AG10803 (cell line): ENCODE data around the gene GOLT1A.

ENCODE experiments used
- DNase-seq: peaks from one replicate; pipeline ENCODE4 v3.0.0; 2010; ENCODE audit warnings: low read depth
- H3K4me3 ChIP-seq: 2 replicates; pipeline ENCODE4 v1.5.1; 2011; ENCODE audit warnings: mild to moderate bottlenecking, low read length, control low read depth
- CTCF ChIP-seq: conservative IDR thresholded peaks from 2 replicates; pipeline ENCODE4 v1.5.1; 2011; ENCODE audit warnings: mild to moderate bottlenecking, low read length, control low read depth, inconsistent platforms

Gene GOLT1A

DNA sequence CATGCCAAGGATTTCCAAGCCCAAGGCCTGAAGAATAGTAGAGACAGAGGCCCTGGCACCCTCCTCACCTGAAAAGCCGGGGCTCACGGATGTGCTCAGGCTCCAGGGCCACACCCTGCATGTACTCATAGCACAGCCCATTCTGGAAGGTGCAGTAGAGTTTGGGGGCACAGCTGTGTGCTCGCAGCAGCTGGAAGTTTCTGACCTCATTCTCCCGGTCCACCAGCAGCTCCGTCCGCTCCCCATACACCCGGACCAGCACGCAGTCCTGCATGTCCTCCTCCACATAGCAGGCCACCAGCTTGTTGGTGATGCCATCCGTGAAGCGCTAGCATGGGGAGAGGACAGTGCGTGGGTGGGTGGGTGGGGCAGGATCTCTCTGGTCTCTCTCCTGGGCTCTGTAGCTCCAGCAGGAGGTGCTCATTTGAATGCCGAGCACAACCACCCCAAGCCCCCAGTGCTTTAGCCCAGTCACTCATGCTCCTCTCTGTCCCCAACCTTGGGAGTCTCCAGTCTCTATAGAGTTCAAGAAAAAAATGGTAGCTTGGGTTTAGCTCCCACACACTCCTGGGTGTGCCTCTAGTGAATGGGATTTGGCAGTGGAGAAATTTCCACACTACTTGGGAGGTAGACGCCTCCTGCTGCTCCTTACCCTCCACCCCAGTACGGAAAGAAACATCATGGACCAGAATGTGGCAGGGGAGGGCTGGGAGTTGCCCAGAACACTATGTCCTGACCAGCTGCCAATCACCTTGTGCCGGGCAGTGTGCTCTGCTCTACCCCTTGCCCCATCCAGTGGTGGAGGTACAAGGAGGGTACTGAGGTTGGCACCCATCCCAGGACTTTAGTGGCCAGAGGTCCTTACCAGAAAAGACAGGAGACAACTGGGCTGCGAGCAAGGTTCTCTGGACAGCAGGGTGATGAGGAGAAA lies 63.9 kb downstream of the GOLT1A start:
- TF ChIP-seq CTCF, result no peak
- no peak overlapping the region for H3K4me3 ChIP-seq
- DNase-seq, result no peak

DNA sequence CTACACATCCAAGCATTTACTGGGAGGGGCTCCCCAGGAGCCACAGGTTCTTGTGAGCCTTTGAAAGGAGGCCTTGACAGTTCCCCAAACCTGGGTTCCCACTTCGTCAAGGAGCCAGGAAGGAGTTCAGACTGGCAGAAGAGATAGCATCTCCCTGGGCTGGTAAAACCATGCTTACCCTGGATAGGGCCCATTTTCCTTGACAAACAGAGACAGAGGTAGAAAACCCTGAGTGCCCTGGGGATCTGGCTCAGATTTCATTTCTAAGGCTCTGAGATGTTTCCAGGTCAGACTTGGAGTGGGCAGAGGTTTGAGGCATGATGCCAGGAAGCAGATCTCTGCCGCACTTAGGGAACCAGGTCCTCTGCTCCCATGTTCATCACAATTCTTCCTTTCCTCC lies 64.7 kb downstream of the GOLT1A start:
- no peak overlapping the region for H3K4me3 ChIP-seq
- no peak for DNase-seq
- TF ChIP-seq CTCF, result no peak
